H1 (cell line): ENCODE measurements around the gene OLIG2. TPM values are rescaled to one million over a fixed set of nuclear protein-coding genes. Genes with fewer than 3 reads are reported as not detected.

Source experiments
- ASH2L ChIP-seq: fragments of 200-600, 300-600 bp; sonication (generic); IDR thresholded peaks from one replicate; pipeline ENCODE4 v1.7.1; 2017; ENCODE audit warnings: low read length
- ATF3 ChIP-seq: IDR thresholded peaks from 2 replicates; pipeline ENCODE4 v1.6.1; 2011; ENCODE audit warnings: low read depth, mild to moderate bottlenecking, low read length; ENCODE audit not compliant: insufficient read depth
- CHD7 ChIP-seq: fragments of 300-600 bp; sonication (generic); IDR thresholded peaks from 2 replicates; pipeline ENCODE4 v1.7.1; 2012; ENCODE audit warnings: low read length, moderate library complexity, mild to moderate bottlenecking, inconsistent platforms; ENCODE audit not compliant: insufficient replicate concordance
- KDM4A ChIP-seq: IDR thresholded peaks from one replicate; pipeline ENCODE4 v1.7.1; 2012; ENCODE audit warnings: low read depth, mild to moderate bottlenecking, moderate library complexity, low read length, inconsistent platforms; ENCODE audit not compliant: severe bottlenecking
- POLR2A ChIP-seq, 2 experiments: IDR thresholded peaks; 1 replicate in 1 of 2; 2 replicates in 1 of 2; pipeline ENCODE4 v1.6.1; 2011; ENCODE audit warnings: low read depth in 2 of 2, low read length in 2 of 2, mild to moderate bottlenecking in 2 of 2; ENCODE audit errors: control extremely low read depth in 1 of 2
- SP1 ChIP-seq: IDR thresholded peaks from 2 replicates; pipeline ENCODE4 v1.6.1; 2011; ENCODE audit warnings: low read depth, low read length
- SRF ChIP-seq: IDR thresholded peaks from 2 replicates; pipeline ENCODE4 v1.6.1; 2011; ENCODE audit warnings: mild to moderate bottlenecking, low read depth, low read length, moderate library complexity
- SUZ12 ChIP-seq: fragments of 200-600 bp; sonication (generic); IDR thresholded peaks from 2 replicates; pipeline ENCODE4 v1.6.1; 2012; ENCODE audit warnings: mild to moderate bottlenecking, inconsistent platforms, low read length, moderate library complexity, mixed read lengths
- TAF7 ChIP-seq: optimal IDR thresholded peaks from 2 replicates; pipeline ENCODE3; 2011; ENCODE audit warnings: low read depth, mild to moderate bottlenecking, inconsistent platforms, low read length, moderate library complexity, borderline replicate concordance
- ZNF274 ChIP-seq: IDR thresholded peaks from 2 replicates; pipeline ENCODE4 v1.7.0; 2012; ENCODE audit warnings: low read length, borderline replicate concordance; ENCODE audit errors: extremely low read depth
- polyA plus RNA-seq, 7 experiments: library from polyadenylated mRNA; depleted of rRNA in 3 of 7; stranded (reverse) in 5 of 7; unstranded in 2 of 7; fragments of >200 nt in 5 of 7; fragments of 200-250 nt in 2 of 7; gene quantifications; 1 replicate in 5 of 7; 2 replicates in 1 of 7; 4 replicates in 1 of 7; pipeline versions ENCODE4 v1.2.1 to v1.2.3, GENCODE V29; 2011 to 2013; ENCODE audit warnings: missing spikeins in 2 of 7, mixed read lengths in 2 of 7
- total RNA-seq: library from RNA; stranded (reverse); fragmentation: NEBNext Ultra II Directional; extraction: Animal tissue kit (Norgen Biotek cat#: 25700); gene quantifications from 2 replicates; pipeline ENCODE4 v1.2.1, GENCODE V29; 2021

OLIG2 gene
- total and polyA plus RNA-seq, 2 of the 8 experiments (the other 6 are each of a cell fraction or from before 2014, with no cell fraction given), result 0.79 TPM; not detected in 1

GRCh38 chr21:32977216-32977615 lies 48.5 kb upstream of the OLIG2 start (continued):
- TF ChIP-seq CHD7 (no peak), ASH2L (no peak), KDM4A (no peak), POLR2A (IDR thresholded peaks at IDR 0.05; ENCODE audit: control extremely low read depth in 1 of 2, low read depth in 2 of 2, low read length in 2 of 2) (no peak), SRF (no peak), SUZ12 (no peak), ZNF274 (no peak), TAF7 (no peak), SP1 (no peak), ATF3 (no peak)
